ENCODE measurements around the gene CHRNA7.
"Not testable (repeated sequence)": the region's sequence is repeated elsewhere in the genome, so short reads cannot be mapped to it uniquely, and the experiment has no call there.

DNA sequence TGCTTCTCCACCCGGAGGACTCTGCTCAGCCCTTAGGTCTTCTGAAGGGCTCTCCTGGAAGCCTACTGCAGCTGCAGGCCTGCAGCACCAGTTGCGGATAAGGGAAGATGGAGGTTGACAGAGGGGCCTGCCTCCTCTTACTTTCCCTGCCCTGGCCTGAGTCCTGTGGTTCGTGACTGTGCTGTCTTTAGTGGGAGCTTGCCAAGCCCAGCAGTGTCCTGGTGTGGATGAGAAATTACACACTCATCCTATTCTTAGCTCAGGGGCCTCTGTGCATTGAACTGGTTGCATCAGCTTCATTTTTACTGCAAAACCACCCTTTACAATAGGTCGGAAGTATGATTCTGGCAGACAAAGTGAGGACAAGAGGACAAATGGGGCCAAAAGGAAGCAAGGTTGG, 163.5 kb downstream of the CHRNA7 start:
- TF ChIP-seq, protein P1, sequence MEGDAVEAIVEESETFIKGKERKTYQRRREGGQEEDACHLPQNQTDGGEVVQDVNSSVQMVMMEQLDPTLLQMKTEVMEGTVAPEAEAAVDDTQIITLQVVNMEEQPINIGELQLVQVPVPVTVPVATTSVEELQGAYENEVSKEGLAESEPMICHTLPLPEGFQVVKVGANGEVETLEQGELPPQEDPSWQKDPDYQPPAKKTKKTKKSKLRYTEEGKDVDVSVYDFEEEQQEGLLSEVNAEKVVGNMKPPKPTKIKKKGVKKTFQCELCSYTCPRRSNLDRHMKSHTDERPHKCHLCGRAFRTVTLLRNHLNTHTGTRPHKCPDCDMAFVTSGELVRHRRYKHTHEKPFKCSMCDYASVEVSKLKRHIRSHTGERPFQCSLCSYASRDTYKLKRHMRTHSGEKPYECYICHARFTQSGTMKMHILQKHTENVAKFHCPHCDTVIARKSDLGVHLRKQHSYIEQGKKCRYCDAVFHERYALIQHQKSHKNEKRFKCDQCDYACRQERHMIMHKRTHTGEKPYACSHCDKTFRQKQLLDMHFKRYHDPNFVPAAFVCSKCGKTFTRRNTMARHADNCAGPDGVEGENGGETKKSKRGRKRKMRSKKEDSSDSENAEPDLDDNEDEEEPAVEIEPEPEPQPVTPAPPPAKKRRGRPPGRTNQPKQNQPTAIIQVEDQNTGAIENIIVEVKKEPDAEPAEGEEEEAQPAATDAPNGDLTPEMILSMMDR (IDR thresholded peaks at IDR 0.05), result not testable (repeated sequence)
- not testable (repeated sequence) for TF ChIP-seq POLR2A (IDR thresholded peaks at IDR 0.05)
